Measurements from ENCODE around the gene AQP12A. TPM values are rescaled to one million over a fixed set of nuclear protein-coding genes. Genes with fewer than 3 reads are reported as not detected.
A peak's percentile ranks its signal among the peaks of the same experiment; 100 is the strongest.

AQP12A gene
- total and polyA plus RNA-seq, 9 of the 15 experiments (the other 6 are each of a cell fraction or from before 2014, with no cell fraction given), result not detected

DNA sequence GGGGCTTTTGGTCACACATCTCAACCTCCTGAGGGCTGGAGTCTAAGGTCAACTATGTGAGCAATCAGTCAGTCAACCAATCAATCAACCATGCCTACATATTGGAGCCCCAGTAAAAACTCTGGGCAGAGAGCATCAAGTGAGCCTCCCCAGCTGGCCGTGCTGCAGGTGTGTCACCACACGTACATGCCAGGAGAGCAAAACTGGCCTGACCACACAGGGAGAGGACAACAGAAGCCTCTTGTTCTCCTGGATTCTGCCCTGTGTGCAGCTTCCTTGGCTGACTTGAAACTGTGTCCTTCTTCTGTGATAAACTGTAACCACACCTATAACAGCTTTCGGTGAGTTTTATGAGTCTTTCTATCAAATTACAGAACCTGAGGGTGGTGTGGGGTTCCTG, 40.5 kb upstream of the AQP12A start:
- H4K20me1 ChIP-seq (replicated peaks; ENCODE audit: control insufficient read depth, insufficient read depth, low read length), result no peaks in the 10 kb centered on the region
- no peak for TF ChIP-seq FOSL1 (tag; conservative IDR thresholded peaks at IDR 0.05)
- TF ChIP-seq SAFB2 (IDR thresholded peaks at IDR 0.05; ENCODE audit: borderline replicate concordance, low read depth, low read length, severe bottlenecking), result no peak
- H3K4me2 ChIP-seq (ENCODE audit: insufficient read depth, low read length), result no peak overlapping the region
- no TSS peak for BruUV-seq (replicated peaks)
- H3K79me2 ChIP-seq (ENCODE audit: control insufficient read depth, insufficient read depth, low read length), result no peaks in the 10 kb centered on the region
- CTCF ChIA-PET (ENCODE audit: low intra/inter-chr PET ratio), result no interaction called here
- no peak overlapping the region for H2AFZ ChIP-seq (ENCODE audit: low read depth, low read length)
- intact Hi-C loops (cut with micrococcal nuclease) (no loop called here), in situ Hi-C loops (cut with MboI) (no loop called here)
- no peaks in the 10 kb centered on the region for H3K9me3 ChIP-seq (replicated peaks; ENCODE audit: control insufficient read depth, insufficient read depth, low read depth, low read length)
- H3K4me3 ChIP-seq, result no peak overlapping the region
- WGBS (ENCODE audit: insufficient coverage, low coverage, missing lambda C conversion rate), result 2% methylated on average over 3 of the region's 3 CpGs
- POLR2A ChIA-PET, result no interaction called here
- H3K27me3 ChIP-seq (ENCODE audit: control insufficient read depth in 2 of 2, insufficient read depth in 2 of 2, low read length in 2 of 2), result peaks cover 3 to 44% of the 10 kb centered on the region in 2 experiments; a peak in 4 of 5 replicates
- H3K36me3 ChIP-seq (ENCODE audit: control insufficient read depth, insufficient read depth, low read length), result no peaks in the 10 kb centered on the region
- no peak overlapping the region for H3K9ac ChIP-seq (ENCODE audit: insufficient read depth in 1 of 2, low read depth in 2 of 2, low read length in 2 of 2)
- no peaks in the 10 kb centered on the region for H3K9me1 ChIP-seq (ENCODE audit: control insufficient read depth, insufficient read depth, low read length)
- H3K27ac ChIP-seq (ENCODE audit: extremely low read depth, low read depth, low read length), result no peak overlapping the region
- no peak for DNase-seq (ENCODE audit: extremely low read depth in 1 of 4, low spot score in 3 of 4)
- FAIRE-seq, result no peak
- H3K4me1 ChIP-seq (replicated peaks in 1 of 2; ENCODE audit: control insufficient read depth in 2 of 2, insufficient read depth in 2 of 2, low read length in 2 of 2), result peaks cover 0 to 7% of the 10 kb centered on the region in 2 experiments; a peak in 1 of 5 replicates
- no peak for ATAC-seq

- no TSS peak for BruUV-seq (replicated peaks)
- peak in 1 of 4 experiments; percentile 4 for DNase-seq (ENCODE audit: extremely low read depth in 1 of 4, low spot score in 3 of 4)
- TF ChIP-seq ZFX (CRISPR knock-in tag; IDR thresholded peaks at IDR 0.05), result no peak
- no peak for TF ChIP-seq NONO (IDR thresholded peaks at IDR 0.05; ENCODE audit: low read depth in 2 of 2, low read length in 1 of 2)
- no peak for TF ChIP-seq KAT7 (CRISPR knock-in tag; IDR thresholded peaks at IDR 0.05; ENCODE audit: borderline replicate concordance)
- TF ChIP-seq, protein P1, sequence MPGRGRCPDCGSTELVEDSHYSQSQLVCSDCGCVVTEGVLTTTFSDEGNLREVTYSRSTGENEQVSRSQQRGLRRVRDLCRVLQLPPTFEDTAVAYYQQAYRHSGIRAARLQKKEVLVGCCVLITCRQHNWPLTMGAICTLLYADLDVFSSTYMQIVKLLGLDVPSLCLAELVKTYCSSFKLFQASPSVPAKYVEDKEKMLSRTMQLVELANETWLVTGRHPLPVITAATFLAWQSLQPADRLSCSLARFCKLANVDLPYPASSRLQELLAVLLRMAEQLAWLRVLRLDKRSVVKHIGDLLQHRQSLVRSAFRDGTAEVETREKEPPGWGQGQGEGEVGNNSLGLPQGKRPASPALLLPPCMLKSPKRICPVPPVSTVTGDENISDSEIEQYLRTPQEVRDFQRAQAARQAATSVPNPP (IDR thresholded peaks at IDR 0.05; ENCODE audit: borderline replicate concordance, insufficient read depth, insufficient read length), result no peak
- no peak for TF ChIP-seq TAF9B (IDR thresholded peaks at IDR 0.05; ENCODE audit: partially characterized antibody)
- TF ChIP-seq RBM22 (IDR thresholded peaks at IDR 0.05; ENCODE audit: low read depth, low read length, poor library complexity, severe bottlenecking), result no peak
- no peak for TF ChIP-seq SETDB1 (IDR thresholded peaks at IDR 0.05; ENCODE audit: low read length)
- no peak for TF ChIP-seq L3MBTL2 (IDR thresholded peaks at IDR 0.05)
- no peak for TF ChIP-seq CHD2 (IDR thresholded peaks at IDR 0.05; ENCODE audit: low read depth, low read length)
- no peak for TF ChIP-seq MITF (IDR thresholded peaks at IDR 0.05)
These were observed 35.5 kb upstream of the AQP12A start for GRCh38 chr2:240655931-240656886.

More at GRCh38 chr2:240655931-240656886, 35.5 kb upstream of the AQP12A start:
- no peaks in the 10 kb centered on the region for H3K79me2 ChIP-seq (ENCODE audit: control insufficient read depth, insufficient read depth, low read length)
- ChIA-PET POLR2A (no interaction called here), CTCF (ENCODE audit: low intra/inter-chr PET ratio) (no interaction called here)
- H4K20me1 ChIP-seq (replicated peaks; ENCODE audit: control insufficient read depth, insufficient read depth, low read length), result no peaks in the 10 kb centered on the region
- H2AFZ ChIP-seq (ENCODE audit: low read depth, low read length), result no peak overlapping the region
- ATAC-seq, result no peak
- intact Hi-C loops (cut with micrococcal nuclease) (no loop called here), in situ Hi-C loops (cut with MboI) (no loop called here)
- no peaks in the 10 kb centered on the region for H3K9me1 ChIP-seq (ENCODE audit: control insufficient read depth, insufficient read depth, low read length)
- no peak for FAIRE-seq
- whole genome bisulfite sequencing (ENCODE audit: insufficient coverage, low coverage, missing lambda C conversion rate), result 2% methylated on average over 9 of the region's 10 CpGs
- no peaks in the 10 kb centered on the region for H3K36me3 ChIP-seq (ENCODE audit: control insufficient read depth, insufficient read depth, low read length)
- no peaks in the 10 kb centered on the region for H3K9me3 ChIP-seq (replicated peaks; ENCODE audit: control insufficient read depth, insufficient read depth, low read depth, low read length)
- H3K4me1 ChIP-seq (replicated peaks in 1 of 2; ENCODE audit: control insufficient read depth in 2 of 2, insufficient read depth in 2 of 2, low read length in 2 of 2), result no peaks in the 10 kb centered on the region
- H3K4me2 ChIP-seq (ENCODE audit: insufficient read depth, low read length), result no peak overlapping the region
- H3K4me3 ChIP-seq, result no peak overlapping the region
- H3K27me3 ChIP-seq (ENCODE audit: control insufficient read depth in 2 of 2, insufficient read depth in 2 of 2, low read length in 2 of 2), result peaks cover 0 to 5% of the 10 kb centered on the region in 2 experiments; a peak in 2 of 5 replicates
- H3K27ac ChIP-seq (ENCODE audit: extremely low read depth, low read depth, low read length), result no peak overlapping the region
- no peak overlapping the region for H3K9ac ChIP-seq (ENCODE audit: insufficient read depth in 1 of 2, low read depth in 2 of 2, low read length in 2 of 2)
